Measurements from ENCODE around the gene OOSP4A.

The OOSP4A gene

GRCh38 chr11:59963733-59964132 lies at the start of gene OOSP4A:
TSS of gene OOSP4A (plus strand) at chr11:59964033. CDS start at chr11:59964033, 0 bp downstream.
- DNase-seq, result no peak

GRCh38 chr11:59918480-59918879 lies 45.4 kb upstream of the OOSP4A start:
- no peak for DNase-seq

- no peak for DNase-seq
Measured at GRCh38 chr11:59918987-59919589, 44.7 kb upstream of the OOSP4A start.

GRCh38 chr11:59923813-59924212 lies 40.0 kb upstream of the OOSP4A start:
- no peak for DNase-seq

GRCh38 chr11:59931688-59932087 lies 32.1 kb upstream of the OOSP4A start:
- DNase-seq, result no peak

- DNase-seq, result no peak
Measured at GRCh38 chr11:59938132-59938531, 25.7 kb upstream of the OOSP4A start, which contains the start of gene OOSP1. TSS of gene OOSP1 (plus strand) at chr11:59938432. CDS start at chr11:59938455, 23 bp downstream.

- DNase-seq, result no peak
Measured at GRCh38 chr11:59938718-59939117, 25.1 kb upstream of the OOSP4A start.

- DNase-seq, result no peak
Measured at GRCh38 chr11:59939482-59939881, 24.4 kb upstream of the OOSP4A start.

- DNase-seq, result no peak
Measured at GRCh38 chr11:59941091-59941490, 22.7 kb upstream of the OOSP4A start.

- no peak for DNase-seq
Measured at GRCh38 chr11:59943997-59944714, 19.7 kb upstream of the OOSP4A start.

- DNase-seq, result peak in 6 of 56 donors; percentile 1 to 34 (median 8)
Measured at GRCh38 chr11:59944720-59945119, 19.1 kb upstream of the OOSP4A start.

GRCh38 chr11:59953463-59954218 lies 10.2 kb upstream of the OOSP4A start:
- no peak for DNase-seq

- no peak for DNase-seq
Measured at GRCh38 chr11:59954219-59954847, 9.5 kb upstream of the OOSP4A start.

GRCh38 chr11:59957094-59957493 lies 6.7 kb upstream of the OOSP4A start:
- no peak for DNase-seq

- no peak for DNase-seq
Measured at GRCh38 chr11:59960502-59961381, 3.1 kb upstream of the OOSP4A start.

GRCh38 chr11:59962107-59962482 lies 1.7 kb upstream of the OOSP4A start:
- DNase-seq, result no peak

GRCh38 chr11:59965424-59965823 lies 1.6 kb downstream of the OOSP4A start:
- DNase-seq, result no peak

GRCh38 chr11:59966201-59966600 lies 2.4 kb downstream of the OOSP4A start:
- DNase-seq, result no peak

- DNase-seq, result no peak
Measured at GRCh38 chr11:59967677-59968394, 4.0 kb downstream of the OOSP4A start.

- DNase-seq, result no peak
Measured at GRCh38 chr11:59968395-59968783, 4.6 kb downstream of the OOSP4A start.

All from amygdala (tissue), 56 donors.